ENCODE data around the gene NBPF15. TPM values are rescaled to one million over a fixed set of nuclear protein-coding genes. Genes with fewer than 3 reads are reported as not detected.

The NBPF15 gene
- total and polyA plus RNA-seq, 9 of the 15 experiments (the other 6 are each of a cell fraction or from before 2014, with no cell fraction given) = 1.8 to 13.2 (median 6.0) TPM

- TF ChIP-seq E4F1 (CRISPR knock-in tag; IDR thresholded peaks at IDR 0.05; ENCODE audit: borderline replicate concordance) (peak; percentile 91), MTA2 (IDR thresholded peaks at IDR 0.05; ENCODE audit: low read depth) (0 out of 2 replicates have a peak, but pooled peaks have one; percentile 37), HIVEP1 (CRISPR knock-in tag; IDR thresholded peaks at IDR 0.05) (peak; percentile 95), TCFL5 (CRISPR knock-in tag; conservative IDR thresholded peaks at IDR 0.05) (peak; percentile 86), JUNB (CRISPR knock-in tag; conservative IDR thresholded peaks at IDR 0.05) (peak; percentile 84), ZNF586 (CRISPR knock-in tag; conservative IDR thresholded peaks at IDR 0.05) (peak; percentile 97), NONO (IDR thresholded peaks at IDR 0.05; ENCODE audit: low read depth in 2 of 2, low read length in 1 of 2) (peak; percentile 82 to 97), RBFOX2 (IDR thresholded peaks at IDR 0.05; ENCODE audit: low read depth, low read length) (peak; percentile 78), ZNF324 (CRISPR knock-in tag; IDR thresholded peaks at IDR 0.05) (peak; percentile 85), ZNF408 (CRISPR knock-in tag; IDR thresholded peaks at IDR 0.05; ENCODE audit: low read depth) (peak; percentile 30; the same call in 1 of the 2 replicates), ZBTB26 (CRISPR knock-in tag; IDR thresholded peaks at IDR 0.05) (peak; percentile 100), KLF6 (CRISPR knock-in tag; IDR thresholded peaks at IDR 0.05; ENCODE audit: borderline replicate concordance) (peak; percentile 84; the same call in 1 of the 2 replicates), SIX5 (IDR thresholded peaks at IDR 0.05; ENCODE audit: borderline replicate concordance in 1 of 2, insufficient read depth in 1 of 2, low read depth in 1 of 2, low read length in 2 of 2) (peak; percentile 21 to 42; a peak in 3 of 4 replicates), ZBED1 (IDR thresholded peaks at IDR 0.05) (peak; percentile 99), AFF1 (IDR thresholded peaks at IDR 0.05; ENCODE audit: low read depth in 1 of 2, partially characterized antibody in 2 of 2) (peak; percentile 69 to 97), EP300 (IDR thresholded peaks at IDR 0.05; ENCODE audit: low read length) (peak; percentile 66; the same call in 1 of the 2 replicates), ZNF3 (CRISPR knock-in tag; IDR thresholded peaks at IDR 0.05) (peak; percentile 99), PHB2 (IDR thresholded peaks at IDR 0.05; ENCODE audit: low read depth) (0 out of 2 replicates have a peak, but pooled peaks have one; percentile 25), MAX (CRISPR knock-in tag; IDR thresholded peaks at IDR 0.05) (peak; percentile 54)
Observed at GRCh38 chr1:144412491-144413403, 48.7 kb downstream of the NBPF15 start (continued).

Data from K562 (cell line).